GM12865 (cell line): ENCODE results near the gene CACNA2D2.

Source experiments
- DNase-seq: peaks from one replicate; pipeline ENCODE4 v3.0.0; 2010; ENCODE audit warnings: low read depth
- H3K4me3 ChIP-seq: 2 replicates; pipeline ENCODE4 v1.5.1; 2011; ENCODE audit warnings: mild to moderate bottlenecking, low read depth, low read length, control low read depth
- TF ChIP-seq, protein P1 (sequence below): IDR thresholded peaks from 2 replicates; pipeline ENCODE4 v1.5.1; 2011; ENCODE audit warnings: low read length, control low read depth, low read depth, inconsistent platforms; ENCODE audit not compliant: insufficient read depth; ENCODE audit errors: missing control alignments

CACNA2D2 gene

DNA sequence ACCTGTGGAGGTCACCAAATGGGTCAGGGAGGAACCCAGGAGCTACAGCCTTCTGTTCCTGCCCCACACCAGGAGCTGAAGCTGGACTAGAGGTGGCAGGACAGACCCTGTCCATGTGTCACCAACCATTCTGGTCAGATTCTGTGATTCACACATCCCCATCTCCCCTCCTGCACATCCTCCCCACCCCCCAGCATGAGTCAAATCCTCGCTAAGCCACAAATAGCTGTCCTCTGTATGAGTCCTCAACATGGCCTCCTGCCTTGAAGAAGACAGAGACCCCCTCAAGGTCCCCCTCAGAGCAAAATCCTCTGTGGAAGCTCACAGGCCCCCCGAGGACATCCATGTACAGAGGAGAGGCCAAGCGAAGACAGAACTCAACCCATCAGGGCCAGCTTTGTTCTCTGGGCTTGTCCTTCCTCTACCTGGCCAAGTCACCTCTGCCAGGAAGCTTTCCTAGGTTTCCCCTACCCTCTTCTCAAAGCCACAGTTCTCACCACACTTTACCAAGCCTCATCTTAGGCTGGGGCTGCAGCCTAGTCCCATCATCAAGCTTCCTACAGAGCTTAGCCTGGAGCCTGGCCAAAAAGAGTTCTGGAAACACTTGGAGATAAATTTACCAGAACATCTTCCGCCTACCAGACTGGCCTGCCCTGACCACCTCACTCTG is 17.1 kb downstream of the CACNA2D2 start:
- DNase-seq: no peak
- TF ChIP-seq, protein P1, sequence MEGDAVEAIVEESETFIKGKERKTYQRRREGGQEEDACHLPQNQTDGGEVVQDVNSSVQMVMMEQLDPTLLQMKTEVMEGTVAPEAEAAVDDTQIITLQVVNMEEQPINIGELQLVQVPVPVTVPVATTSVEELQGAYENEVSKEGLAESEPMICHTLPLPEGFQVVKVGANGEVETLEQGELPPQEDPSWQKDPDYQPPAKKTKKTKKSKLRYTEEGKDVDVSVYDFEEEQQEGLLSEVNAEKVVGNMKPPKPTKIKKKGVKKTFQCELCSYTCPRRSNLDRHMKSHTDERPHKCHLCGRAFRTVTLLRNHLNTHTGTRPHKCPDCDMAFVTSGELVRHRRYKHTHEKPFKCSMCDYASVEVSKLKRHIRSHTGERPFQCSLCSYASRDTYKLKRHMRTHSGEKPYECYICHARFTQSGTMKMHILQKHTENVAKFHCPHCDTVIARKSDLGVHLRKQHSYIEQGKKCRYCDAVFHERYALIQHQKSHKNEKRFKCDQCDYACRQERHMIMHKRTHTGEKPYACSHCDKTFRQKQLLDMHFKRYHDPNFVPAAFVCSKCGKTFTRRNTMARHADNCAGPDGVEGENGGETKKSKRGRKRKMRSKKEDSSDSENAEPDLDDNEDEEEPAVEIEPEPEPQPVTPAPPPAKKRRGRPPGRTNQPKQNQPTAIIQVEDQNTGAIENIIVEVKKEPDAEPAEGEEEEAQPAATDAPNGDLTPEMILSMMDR: no peak
- H3K4me3 ChIP-seq: no peak overlapping the region

DNA sequence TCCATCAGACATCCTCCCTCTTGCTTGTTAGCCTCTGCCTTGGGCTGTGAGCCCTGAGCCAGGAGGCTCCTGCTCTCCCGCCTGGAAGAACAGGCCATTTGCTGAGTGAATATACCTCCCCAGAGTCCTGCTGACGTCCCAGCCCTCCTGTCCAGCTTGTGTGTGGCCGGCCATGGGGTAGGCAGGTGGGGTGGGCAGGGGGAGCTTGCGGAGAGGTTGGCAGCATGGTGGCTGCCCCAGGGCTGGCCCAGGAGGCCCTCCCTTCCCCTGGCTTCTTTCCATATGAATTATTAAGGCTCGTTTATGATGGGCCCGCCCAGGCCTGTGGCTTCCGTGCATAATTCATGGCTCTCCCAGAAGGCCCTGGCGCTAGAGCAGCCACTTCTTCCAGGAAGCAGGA is 18.7 kb downstream of the CACNA2D2 start:
- no peak for DNase-seq
- no peak overlapping the region for H3K4me3 ChIP-seq
- TF ChIP-seq, protein P1: no peak

DNA sequence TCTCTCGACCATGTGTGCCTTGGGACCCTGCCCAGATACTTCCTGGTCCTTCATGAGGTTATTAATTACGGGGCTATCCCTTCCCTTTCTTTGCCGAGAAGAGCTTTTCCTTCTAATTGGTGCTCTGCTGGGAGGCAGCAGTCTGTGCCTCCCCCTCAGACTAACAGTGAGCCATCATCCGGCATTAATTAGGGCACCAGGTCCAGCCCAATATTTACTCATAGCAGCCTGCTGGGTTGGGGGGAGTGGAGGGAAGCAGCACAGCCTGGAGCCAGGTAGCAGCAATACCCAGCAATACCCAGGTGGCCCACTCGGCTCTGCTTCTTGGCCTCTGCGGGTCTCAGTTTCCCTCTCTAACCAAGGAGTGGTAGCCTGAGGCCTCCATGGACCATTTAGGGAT is 20.1 kb downstream of the CACNA2D2 start:
- TF ChIP-seq, protein P1: no peak
- H3K4me3 ChIP-seq: no peak overlapping the region
- DNase-seq: no peak

DNA sequence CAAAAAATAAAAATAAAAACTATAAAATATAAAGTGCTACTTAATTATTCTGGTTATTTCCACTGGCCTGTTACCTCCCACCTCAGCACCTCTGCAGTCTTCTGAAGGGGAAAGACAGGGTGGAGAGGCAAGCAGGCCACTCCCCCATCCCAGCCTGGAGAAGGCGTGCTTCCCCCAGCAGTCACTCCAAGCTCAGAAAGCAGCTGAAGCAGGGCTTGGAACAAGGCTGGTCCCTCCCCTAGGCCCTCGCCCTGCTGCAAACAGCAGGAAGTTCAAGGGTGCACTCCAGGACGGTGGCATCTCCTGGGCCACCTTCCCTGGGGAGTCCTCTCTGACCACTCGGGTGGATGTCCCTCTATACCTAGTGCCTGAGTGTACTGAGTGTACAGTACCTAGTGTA is 21.4 kb downstream of the CACNA2D2 start:
- TF ChIP-seq, protein P1: no peak
- no peak overlapping the region for H3K4me3 ChIP-seq
- DNase-seq: no peak

DNA sequence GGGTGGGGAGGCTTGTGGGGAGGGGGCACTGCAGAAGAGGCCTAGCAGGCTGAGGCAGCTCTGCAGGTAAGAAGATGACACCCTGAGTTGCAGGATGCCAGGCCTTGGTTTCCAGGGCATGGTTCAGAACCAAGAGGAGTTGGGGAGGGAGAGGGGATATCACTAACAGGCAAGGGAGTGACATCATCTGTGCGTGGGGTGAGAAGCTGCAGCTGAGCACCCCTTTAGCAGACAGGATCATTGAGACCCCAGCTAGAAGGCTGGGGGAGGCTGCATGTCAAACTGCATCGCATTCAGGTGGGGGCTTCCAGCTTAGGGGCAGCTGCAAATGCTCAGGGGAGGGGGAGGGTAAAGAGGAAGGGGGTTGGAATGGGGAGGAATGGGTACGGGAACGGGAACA is 23.0 kb downstream of the CACNA2D2 start:
- TF ChIP-seq, protein P1: no peak
- H3K4me3 ChIP-seq: no peak overlapping the region
- no peak for DNase-seq

DNA sequence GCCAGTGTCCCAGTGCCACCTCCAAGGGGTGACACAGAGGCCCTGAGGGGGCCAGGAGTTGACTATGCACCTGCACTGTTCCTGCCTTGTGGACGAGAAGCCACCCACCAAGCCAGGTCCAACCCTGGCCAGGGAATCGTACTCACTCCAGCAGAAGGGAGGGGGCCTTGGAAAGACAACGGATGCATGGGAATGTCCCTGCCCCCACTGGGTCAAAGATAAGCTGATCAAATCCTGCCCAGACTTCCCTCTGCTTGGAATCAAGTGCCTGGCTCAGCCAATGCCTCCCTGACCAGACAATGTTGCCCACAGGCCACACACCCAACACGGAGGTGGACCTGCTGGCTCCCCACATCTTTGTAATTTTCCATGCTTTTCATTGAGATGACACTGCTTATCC is 23.9 kb downstream of the CACNA2D2 start:
- no peak for DNase-seq
- no peak overlapping the region for H3K4me3 ChIP-seq
- TF ChIP-seq, protein P1: no peak

DNA sequence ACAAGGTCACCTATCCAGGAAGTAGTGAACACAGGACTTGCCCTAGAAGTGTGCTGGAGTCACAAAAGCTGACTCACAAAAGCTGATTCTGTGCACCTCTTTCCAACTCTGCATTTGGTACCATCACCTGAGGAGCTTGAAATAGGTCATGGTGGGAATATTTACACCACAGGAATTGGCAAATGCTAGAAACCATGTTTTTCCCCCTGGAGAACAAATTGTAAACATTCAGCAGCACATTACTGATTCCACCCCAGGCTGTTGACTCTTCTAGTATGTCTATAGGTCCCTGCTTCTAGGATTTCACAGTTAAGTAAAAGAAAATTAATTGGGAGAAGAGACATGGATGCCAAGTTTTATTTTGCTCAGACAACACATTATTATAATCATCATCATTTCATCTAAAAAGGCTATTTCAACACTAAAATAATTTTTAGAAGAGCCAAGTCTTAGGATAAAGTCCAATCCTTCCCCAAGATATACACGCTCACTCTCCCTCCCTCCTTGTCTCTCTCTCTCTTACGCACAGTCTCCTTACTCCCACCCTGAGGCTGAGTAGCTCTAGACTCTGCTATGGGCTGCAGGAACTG is 24.7 kb downstream of the CACNA2D2 start:
- TF ChIP-seq, protein P1: no peak
- H3K4me3 ChIP-seq: no peak overlapping the region
- no peak for DNase-seq
